GM12878 (cell line): Measurements from ENCODE around the gene ADSL. TPM values are rescaled to one million over a fixed set of nuclear protein-coding genes. Genes with fewer than 3 reads are reported as not detected.

Experiments
- ATAC-seq: fragments of 200-7000 bp; cut with Tn5 transposase; 3 replicates; pipeline ENCODE4 v1.9.1; 2020; ENCODE audit warnings: mild to moderate bottlenecking, moderate library complexity
- BruUV-seq: library from RNA; stranded (reverse); fragments of 400-500 nt; replicated peaks from 2 replicates; lab custom pipeline; 2021; lab: Mats Ljungman, UMichigan
- CTCF ChIA-PET: fragments of 300-600 bp; sonication (Branson Sonifier 250); formaldehyde crosslinking; extraction: SDS; loops from one replicate; lab custom pipeline; 2021; ENCODE audit warnings: inconsistent platforms; lab: Yijun Ruan, JAX
- POLR2A ChIA-PET: fragments of 350-600 bp; formaldehyde crosslinking; extraction: SDS; loops from one replicate; lab custom pipeline; 2021; ENCODE audit warnings: inconsistent platforms; lab: Charles Lee
- RAD21 ChIA-PET: fragments of 300-600 bp; sonication (Branson Sonifier 250); formaldehyde crosslinking; loops from one replicate; lab custom pipeline; 2023; ENCODE audit warnings: antibody characterized with exemption; ENCODE audit not compliant: unreplicated experiment; lab: Charles Lee
- SMC1A ChIA-PET: fragments of 300-600 bp; sonication (Branson Sonifier 250); formaldehyde crosslinking; loops from one replicate; lab custom pipeline; 2023; ENCODE audit not compliant: unreplicated experiment, uncharacterized antibody; lab: Charles Lee
- DNase-seq: peaks from one replicate; pipeline ENCODE4 v3.0.0-alpha.2; 2011; ENCODE audit warnings: low read depth, low spot score
- FAIRE-seq: peaks from 3 replicates; lab custom pipeline; 2011; peaks lifted over from hg19 to GRCh38; lab: Jason Lieb, UNC
- H2AFZ ChIP-seq: 2 replicates; pipeline ENCODE4 v1.6.0; 2011; ENCODE audit warnings: low read depth, low read length, control low read depth; ENCODE audit not compliant: control insufficient read depth
- H3K27ac ChIP-seq: 2 replicates; pipeline ENCODE4 v1.5.1; 2011; ENCODE audit warnings: control low read depth; ENCODE audit not compliant: control insufficient read depth, insufficient read depth
- H3K27me3 ChIP-seq, 2 experiments: replicated peaks in 1 of 2; 2 replicates each; pipeline versions ENCODE4 v1.6.0 to v1.6.1; 2011; ENCODE audit warnings: low read length in 1 of 2; ENCODE audit not compliant: control insufficient read depth in 2 of 2, insufficient read depth in 2 of 2
- H3K36me3 ChIP-seq, 2 experiments: 2 replicates each; pipeline ENCODE4 v1.5.1; 2011; ENCODE audit warnings: low read length in 1 of 2; ENCODE audit not compliant: control insufficient read depth in 2 of 2, insufficient read depth in 2 of 2
- H3K4me1 ChIP-seq: 2 replicates; pipeline ENCODE4 v1.6.1; 2011; ENCODE audit warnings: mild to moderate bottlenecking, low read length, moderate library complexity, mixed read lengths; ENCODE audit not compliant: control insufficient read depth, insufficient read depth
- H3K4me2 ChIP-seq: 2 replicates; pipeline ENCODE4 v1.6.0; 2011; ENCODE audit warnings: control low read depth; ENCODE audit not compliant: control insufficient read depth, insufficient read depth
- H3K4me3 ChIP-seq: fragments of 200-600 bp; sonication (generic); 2 replicates; pipeline ENCODE4 v1.5.1; 2016
- H3K79me2 ChIP-seq: 2 replicates; pipeline ENCODE4 v1.6.0; 2011; ENCODE audit warnings: low read length; ENCODE audit not compliant: control insufficient read depth, insufficient read depth
- H3K9ac ChIP-seq: 2 replicates; pipeline ENCODE4 v1.8.0; 2011; ENCODE audit warnings: low read length, control low read depth, mixed read lengths; ENCODE audit not compliant: control insufficient read depth, insufficient read depth
- H3K9me3 ChIP-seq: replicated peaks from 3 replicates; pipeline ENCODE4 v1.5.1; 2011; ENCODE audit warnings: mild to moderate bottlenecking, low read length; ENCODE audit not compliant: control insufficient read depth, insufficient read depth
- H4K20me1 ChIP-seq: 2 replicates; pipeline ENCODE4 v1.6.0; 2011; ENCODE audit not compliant: control insufficient read depth, insufficient read depth
- EED ChIP-seq: sonication (generic); IDR thresholded peaks from 2 replicates; pipeline ENCODE4 v1.6.1; 2016; ENCODE audit warnings: antibody characterized with exemption, low read depth
- IRF4 ChIP-seq: IDR thresholded peaks from 2 replicates; pipeline ENCODE4 v1.6.1; 2011; ENCODE audit warnings: low read depth, low read length
- MLLT1 ChIP-seq: fragments of 450-650 bp; IDR thresholded peaks from 2 replicates; pipeline ENCODE4 v1.6.1; 2016; ENCODE audit warnings: mild to moderate bottlenecking
- NFIC ChIP-seq: IDR thresholded peaks from 2 replicates; pipeline ENCODE4 v1.6.1; 2012; ENCODE audit warnings: low read depth, mild to moderate bottlenecking, inconsistent platforms, low read length, moderate library complexity
- SMC3 ChIP-seq: IDR thresholded peaks from 2 replicates; pipeline ENCODE4 v1.6.1; 2011; ENCODE audit warnings: low read length, improper control_type of control experiment, borderline replicate concordance
- WGBS: methylation state at CpG from one replicate; pipeline ENCODE4 v1.1.6; 2016; ENCODE audit warnings: low lambda C conversion rate; ENCODE audit not compliant: insufficient replicate concordance, insufficient coverage; ENCODE audit errors: missing lambda C conversion rate; 5-methylcytosine and 5-hydroxymethylcytosine counted together
- in situ Hi-C: fragments of 300-500 bp; cut with MboI; formaldehyde crosslinking; loops from 9 replicates; pipeline ENCODE4 v1.14.3; 2018; ENCODE audit warnings: mixed read lengths
- intact Hi-C: fragments of 100-400 bp; cut with micrococcal nuclease; formaldehyde crosslinking; loops from one replicate; pipeline ENCODE4 v1.14.2; 2022; ENCODE audit not compliant: unreplicated experiment
- polyA plus RNA-seq, 11 experiments: library from polyadenylated mRNA; depleted of rRNA in 4 of 11; unstranded in 6 of 11; stranded (reverse) in 5 of 11; fragments of >200 nt; fragmentation: Nextera tagmentation in 4 of 11; fragmentation: Illumina TruSeq in 1 of 11; extraction: Ambion mirVana in 4 of 11; extraction: Trizol in 1 of 11; gene quantifications; 1 replicate in 1 of 11; 2 replicates in 10 of 11; pipeline versions ENCODE4 v1.2.1 to v1.2.3, GENCODE V29; 2011 to 2016; ENCODE audit warnings: inconsistent platforms in 2 of 11, missing spikeins in 2 of 11, low read depth in 1 of 11
- total RNA-seq, 4 experiments: library from RNA; depleted of rRNA in 3 of 4; stranded (reverse); fragments of >200 nt in 3 of 4; fragmentation: Illumina TruSeq in 1 of 4; extraction: Trizol in 1 of 4; gene quantifications; 2 replicates each; pipeline versions ENCODE4 v1.2.1 to v1.2.3, GENCODE V29; 2013 to 2021
- TF ChIP-seq, protein P1 (sequence below): fragments of 450-650 bp; IDR thresholded peaks from 2 replicates; pipeline ENCODE4 v1.6.1; 2017; ENCODE audit warnings: mild to moderate bottlenecking, moderate library complexity

The ADSL gene
- total and polyA plus RNA-seq, 10 of the 15 experiments (the other 5 are each of a cell fraction or from before 2014, with no cell fraction given): 126 to 313 (median 143) TPM

- no peaks in the 10 kb centered on the region for H3K9me3 ChIP-seq
- no peaks in the 10 kb centered on the region; the same call in 1 of the 2 replicates for H3K79me2 ChIP-seq
- in situ Hi-C loops (no loop called here), intact Hi-C loops (no loop called here)
- H3K27ac ChIP-seq: no peak overlapping the region
- RAD21 ChIA-PET: interaction anchor here (0.8 to 1.4 kb wide), 2 partner anchors 10 to 22 kb away, joined by 3 to 4 read pairs; no protein-coding TSS in a partner anchor
- no TSS peak for BruUV-seq
- CTCF ChIA-PET: interaction anchor here (1.1 kb wide), 2 partner anchors 10 to 19 kb away, joined by 3 to 5 read pairs; no protein-coding TSS in a partner anchor
- no peak overlapping the region for H2AFZ ChIP-seq
- H3K27me3 ChIP-seq: no peaks in the 10 kb centered on the region
- peaks cover 0 to 5% of the 10 kb centered on the region in 2 experiments; a peak in 1 of 4 replicates for H3K36me3 ChIP-seq
- POLR2A ChIA-PET: interaction anchor here (0.6 to 0.8 kb wide), 7 partner anchors 10 to 614 kb away, joined by 3 to 4 read pairs (median 4); no protein-coding TSS in a partner anchor
- no peak overlapping the region for H3K4me2 ChIP-seq
- H3K9ac ChIP-seq: no peak overlapping the region
- SMC1A ChIA-PET: interaction anchor here (0.7 kb wide), 1 partner anchor 10 kb away, joined by 6 read pairs; no protein-coding TSS in a partner anchor
- H3K4me1 ChIP-seq: peaks cover 13% of the 10 kb centered on the region
- FAIRE-seq: no peak
- no peak for TF ChIP-seq NFIC
- TF ChIP-seq MLLT1: no peak
- 29% methylated on average over 3 of the region's 3 CpGs for WGBS
- peaks cover 2% of the 10 kb centered on the region; the same call in 1 of the 2 replicates for H4K20me1 ChIP-seq
- DNase-seq: no peak
- H3K4me3 ChIP-seq: no peak overlapping the region
- no peak for ATAC-seq
Measured at GRCh38 chr22:40394607-40395006, 48.3 kb downstream of the ADSL start.

- BruUV-seq: no TSS peak
- peaks cover 2% of the 10 kb centered on the region; the same call in 1 of the 2 replicates for H4K20me1 ChIP-seq
- RAD21 ChIA-PET: interaction anchor here (1.4 kb wide), 1 partner anchor 23 kb away, joined by 3 read pairs; no protein-coding TSS in a partner anchor
- FAIRE-seq: no peak
- no peaks in the 10 kb centered on the region; the same call in 1 of the 2 replicates for H3K79me2 ChIP-seq
- H3K4me1 ChIP-seq: peaks cover 23% of the 10 kb centered on the region
- SMC1A ChIA-PET: no interaction called here
- H3K36me3 ChIP-seq: peaks cover 0 to 5% of the 10 kb centered on the region in 2 experiments; a peak in 1 of 4 replicates
- no peak for ATAC-seq
- 94% methylated on average over 7 of the region's 7 CpGs for WGBS
- H3K9me3 ChIP-seq: no peaks in the 10 kb centered on the region
- no peaks in the 10 kb centered on the region for H3K27me3 ChIP-seq
- no peak for DNase-seq
- in situ Hi-C loops: no loop called here
- CTCF ChIA-PET: interaction anchor here (1.1 kb wide), 1 partner anchor 18 kb away, joined by 3 read pairs; no protein-coding TSS in a partner anchor
- H3K4me3 ChIP-seq: no peak overlapping the region
- no peak overlapping the region for H2AFZ ChIP-seq
- H3K9ac ChIP-seq: no peak overlapping the region
- no peak overlapping the region for H3K4me2 ChIP-seq
- intact Hi-C loops: no loop called here
- H3K27ac ChIP-seq: no peak overlapping the region
- POLR2A ChIA-PET: interaction anchor here (0.7 kb wide), 1 partner anchor 9 kb away, joined by 9 read pairs; no protein-coding TSS in a partner anchor
- TF ChIP-seq SMC3: no peak
- TF ChIP-seq, protein P1, sequence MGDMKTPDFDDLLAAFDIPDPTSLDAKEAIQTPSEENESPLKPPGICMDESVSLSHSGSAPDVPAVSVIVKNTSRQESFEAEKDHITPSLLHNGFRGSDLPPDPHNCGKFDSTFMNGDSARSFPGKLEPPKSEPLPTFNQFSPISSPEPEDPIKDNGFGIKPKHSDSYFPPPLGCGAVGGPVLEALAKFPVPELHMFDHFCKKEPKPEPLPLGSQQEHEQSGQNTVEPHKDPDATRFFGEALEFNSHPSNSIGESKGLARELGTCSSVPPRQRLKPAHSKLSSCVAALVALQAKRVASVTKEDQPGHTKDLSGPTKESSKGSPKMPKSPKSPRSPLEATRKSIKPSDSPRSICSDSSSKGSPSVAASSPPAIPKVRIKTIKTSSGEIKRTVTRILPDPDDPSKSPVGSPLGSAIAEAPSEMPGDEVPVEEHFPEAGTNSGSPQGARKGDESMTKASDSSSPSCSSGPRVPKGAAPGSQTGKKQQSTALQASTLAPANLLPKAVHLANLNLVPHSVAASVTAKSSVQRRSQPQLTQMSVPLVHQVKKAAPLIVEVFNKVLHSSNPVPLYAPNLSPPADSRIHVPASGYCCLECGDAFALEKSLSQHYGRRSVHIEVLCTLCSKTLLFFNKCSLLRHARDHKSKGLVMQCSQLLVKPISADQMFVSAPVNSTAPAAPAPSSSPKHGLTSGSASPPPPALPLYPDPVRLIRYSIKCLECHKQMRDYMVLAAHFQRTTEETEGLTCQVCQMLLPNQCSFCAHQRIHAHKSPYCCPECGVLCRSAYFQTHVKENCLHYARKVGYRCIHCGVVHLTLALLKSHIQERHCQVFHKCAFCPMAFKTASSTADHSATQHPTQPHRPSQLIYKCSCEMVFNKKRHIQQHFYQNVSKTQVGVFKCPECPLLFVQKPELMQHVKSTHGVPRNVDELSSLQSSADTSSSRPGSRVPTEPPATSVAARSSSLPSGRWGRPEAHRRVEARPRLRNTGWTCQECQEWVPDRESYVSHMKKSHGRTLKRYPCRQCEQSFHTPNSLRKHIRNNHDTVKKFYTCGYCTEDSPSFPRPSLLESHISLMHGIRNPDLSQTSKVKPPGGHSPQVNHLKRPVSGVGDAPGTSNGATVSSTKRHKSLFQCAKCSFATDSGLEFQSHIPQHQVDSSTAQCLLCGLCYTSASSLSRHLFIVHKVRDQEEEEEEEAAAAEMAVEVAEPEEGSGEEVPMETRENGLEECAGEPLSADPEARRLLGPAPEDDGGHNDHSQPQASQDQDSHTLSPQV: no peak
- TF ChIP-seq EED: no peak
- TF ChIP-seq IRF4: no peak
Measured at GRCh38 chr22:40395607-40396006, 49.3 kb downstream of the ADSL start.
